ENCODE results near the gene DRGX.

DNA sequence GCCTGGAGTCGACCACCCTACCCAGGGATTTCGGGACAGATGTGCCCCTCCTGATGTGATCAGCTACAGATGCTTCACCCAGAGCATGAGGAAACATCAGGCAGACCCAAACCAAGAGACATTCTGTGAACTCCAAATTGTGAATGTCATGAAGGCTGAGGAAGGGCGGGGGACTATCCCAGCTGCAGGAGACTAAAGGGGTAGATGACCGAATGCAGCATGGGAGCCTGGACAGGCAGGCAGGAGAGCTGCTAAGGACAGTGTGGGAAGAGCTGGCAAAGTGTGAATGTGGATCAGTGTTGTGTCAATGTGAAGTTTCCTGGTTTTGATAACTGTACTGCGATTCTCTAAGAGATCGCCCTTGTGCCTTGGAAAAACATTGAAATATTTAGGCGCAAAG, 19.2 kb upstream of the DRGX start:
- TF ChIP-seq, protein P1, sequence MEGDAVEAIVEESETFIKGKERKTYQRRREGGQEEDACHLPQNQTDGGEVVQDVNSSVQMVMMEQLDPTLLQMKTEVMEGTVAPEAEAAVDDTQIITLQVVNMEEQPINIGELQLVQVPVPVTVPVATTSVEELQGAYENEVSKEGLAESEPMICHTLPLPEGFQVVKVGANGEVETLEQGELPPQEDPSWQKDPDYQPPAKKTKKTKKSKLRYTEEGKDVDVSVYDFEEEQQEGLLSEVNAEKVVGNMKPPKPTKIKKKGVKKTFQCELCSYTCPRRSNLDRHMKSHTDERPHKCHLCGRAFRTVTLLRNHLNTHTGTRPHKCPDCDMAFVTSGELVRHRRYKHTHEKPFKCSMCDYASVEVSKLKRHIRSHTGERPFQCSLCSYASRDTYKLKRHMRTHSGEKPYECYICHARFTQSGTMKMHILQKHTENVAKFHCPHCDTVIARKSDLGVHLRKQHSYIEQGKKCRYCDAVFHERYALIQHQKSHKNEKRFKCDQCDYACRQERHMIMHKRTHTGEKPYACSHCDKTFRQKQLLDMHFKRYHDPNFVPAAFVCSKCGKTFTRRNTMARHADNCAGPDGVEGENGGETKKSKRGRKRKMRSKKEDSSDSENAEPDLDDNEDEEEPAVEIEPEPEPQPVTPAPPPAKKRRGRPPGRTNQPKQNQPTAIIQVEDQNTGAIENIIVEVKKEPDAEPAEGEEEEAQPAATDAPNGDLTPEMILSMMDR (conservative IDR thresholded peaks at IDR 0.05; ENCODE audit: low read depth, low read length) = no peak
- TF ChIP-seq EZH2 (IDR thresholded peaks at IDR 0.05; ENCODE audit: borderline replicate concordance, low read depth, low read length, poor library complexity, severe bottlenecking) = no peak

Measured in A673 (cell line).